Stomach (tissue), 4 donors: ENCODE measurements around the gene CFAP77.

Experiments
- POLR2A ChIP-seq, 4 donors: fragments of 450-650 bp; IDR thresholded peaks; one replicate each; pipeline ENCODE4 v1.6.1; 2016; ENCODE audit warnings: antibody characterized with exemption in 4 of 4, control low read depth in 2 of 4, mild to moderate bottlenecking in 1 of 4, moderate library complexity in 1 of 4
- TF ChIP-seq, protein P1 (sequence below), 7 experiments: fragments of 450-650 bp in 4 of 7; fragments of 200-600 bp in 3 of 7; sonication (generic) in 3 of 7; IDR thresholded peaks; one replicate each; pipeline ENCODE4 v1.5.1; 2016 to 2019; ENCODE audit warnings: antibody characterized with exemption in 7 of 7, control low read depth in 2 of 7, mild to moderate bottlenecking in 1 of 7

DNA sequence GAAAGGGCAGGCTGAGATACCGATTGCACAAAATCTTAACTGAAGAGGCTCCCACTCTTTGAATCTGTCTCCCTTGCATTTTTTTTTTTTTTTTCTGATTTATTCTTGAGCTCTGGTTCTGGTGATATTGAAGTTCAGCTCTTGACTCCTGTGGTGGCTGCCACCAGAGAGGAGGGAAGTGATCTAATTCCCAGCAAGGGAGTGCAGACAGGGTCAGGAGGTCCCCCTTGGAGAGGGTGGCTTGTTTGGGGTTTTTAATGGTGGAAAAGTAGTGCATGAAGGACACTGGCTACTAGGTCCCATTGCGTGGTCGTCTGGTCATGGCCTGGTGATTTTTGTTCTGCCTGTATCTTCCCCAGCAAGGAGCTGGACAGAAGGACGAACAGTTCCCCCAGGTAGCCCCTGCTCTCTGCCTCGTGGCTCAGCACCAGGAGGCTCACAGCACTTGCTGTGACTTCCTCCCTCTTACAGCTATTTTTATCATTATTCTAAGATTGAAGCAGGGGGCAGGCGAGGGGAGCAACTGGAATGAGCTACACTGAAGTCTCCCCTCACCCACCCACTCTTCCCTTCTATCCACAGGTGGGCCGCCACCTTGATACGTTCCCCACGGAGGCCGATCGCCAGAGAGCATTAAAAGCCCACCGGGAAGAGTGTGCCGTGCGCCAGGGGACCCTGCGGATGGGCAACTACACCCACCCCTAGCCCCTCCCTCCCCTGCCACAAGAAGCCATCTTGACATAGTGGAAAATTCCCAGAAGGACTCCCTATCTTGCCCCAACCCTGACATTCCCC, 162.0 kb downstream of the CFAP77 start:
- no peak for TF ChIP-seq POLR2A (IDR thresholded peaks at IDR 0.05)
- TF ChIP-seq, protein P1, sequence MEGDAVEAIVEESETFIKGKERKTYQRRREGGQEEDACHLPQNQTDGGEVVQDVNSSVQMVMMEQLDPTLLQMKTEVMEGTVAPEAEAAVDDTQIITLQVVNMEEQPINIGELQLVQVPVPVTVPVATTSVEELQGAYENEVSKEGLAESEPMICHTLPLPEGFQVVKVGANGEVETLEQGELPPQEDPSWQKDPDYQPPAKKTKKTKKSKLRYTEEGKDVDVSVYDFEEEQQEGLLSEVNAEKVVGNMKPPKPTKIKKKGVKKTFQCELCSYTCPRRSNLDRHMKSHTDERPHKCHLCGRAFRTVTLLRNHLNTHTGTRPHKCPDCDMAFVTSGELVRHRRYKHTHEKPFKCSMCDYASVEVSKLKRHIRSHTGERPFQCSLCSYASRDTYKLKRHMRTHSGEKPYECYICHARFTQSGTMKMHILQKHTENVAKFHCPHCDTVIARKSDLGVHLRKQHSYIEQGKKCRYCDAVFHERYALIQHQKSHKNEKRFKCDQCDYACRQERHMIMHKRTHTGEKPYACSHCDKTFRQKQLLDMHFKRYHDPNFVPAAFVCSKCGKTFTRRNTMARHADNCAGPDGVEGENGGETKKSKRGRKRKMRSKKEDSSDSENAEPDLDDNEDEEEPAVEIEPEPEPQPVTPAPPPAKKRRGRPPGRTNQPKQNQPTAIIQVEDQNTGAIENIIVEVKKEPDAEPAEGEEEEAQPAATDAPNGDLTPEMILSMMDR (IDR thresholded peaks at IDR 0.05), result no peak
